ENCODE measurements around the gene FST.

The FST gene

GRCh38 chr5:53445569-53445968 lies 34.9 kb upstream of the FST start:
- no peak overlapping the region for H3K4me3 ChIP-seq (ENCODE audit: severe bottlenecking)
- H3K9me3 ChIP-seq (ENCODE audit: severe bottlenecking), result no peaks in the 10 kb centered on the region
- no peaks in the 10 kb centered on the region for H3K36me3 ChIP-seq (ENCODE audit: low read depth)
- DNase-seq (ENCODE audit: low spot score) (no peak), ATAC-seq (ENCODE audit: low read depth) (no peak)
- TF ChIP-seq, protein P1, sequence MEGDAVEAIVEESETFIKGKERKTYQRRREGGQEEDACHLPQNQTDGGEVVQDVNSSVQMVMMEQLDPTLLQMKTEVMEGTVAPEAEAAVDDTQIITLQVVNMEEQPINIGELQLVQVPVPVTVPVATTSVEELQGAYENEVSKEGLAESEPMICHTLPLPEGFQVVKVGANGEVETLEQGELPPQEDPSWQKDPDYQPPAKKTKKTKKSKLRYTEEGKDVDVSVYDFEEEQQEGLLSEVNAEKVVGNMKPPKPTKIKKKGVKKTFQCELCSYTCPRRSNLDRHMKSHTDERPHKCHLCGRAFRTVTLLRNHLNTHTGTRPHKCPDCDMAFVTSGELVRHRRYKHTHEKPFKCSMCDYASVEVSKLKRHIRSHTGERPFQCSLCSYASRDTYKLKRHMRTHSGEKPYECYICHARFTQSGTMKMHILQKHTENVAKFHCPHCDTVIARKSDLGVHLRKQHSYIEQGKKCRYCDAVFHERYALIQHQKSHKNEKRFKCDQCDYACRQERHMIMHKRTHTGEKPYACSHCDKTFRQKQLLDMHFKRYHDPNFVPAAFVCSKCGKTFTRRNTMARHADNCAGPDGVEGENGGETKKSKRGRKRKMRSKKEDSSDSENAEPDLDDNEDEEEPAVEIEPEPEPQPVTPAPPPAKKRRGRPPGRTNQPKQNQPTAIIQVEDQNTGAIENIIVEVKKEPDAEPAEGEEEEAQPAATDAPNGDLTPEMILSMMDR (IDR thresholded peaks at IDR 0.05; ENCODE audit: poor library complexity, severe bottlenecking), result no peak
- H3K27ac ChIP-seq (ENCODE audit: poor library complexity, severe bottlenecking), result no peak overlapping the region
- H3K4me1 ChIP-seq (ENCODE audit: insufficient read depth, poor library complexity, severe bottlenecking), result no peaks in the 10 kb centered on the region
- H3K27me3 ChIP-seq (ENCODE audit: insufficient read depth, poor library complexity, severe bottlenecking), result no peaks in the 10 kb centered on the region

- no peak overlapping the region for H3K4me3 ChIP-seq (ENCODE audit: severe bottlenecking)
- H3K27ac ChIP-seq (ENCODE audit: poor library complexity, severe bottlenecking), result no peak overlapping the region
- H3K27me3 ChIP-seq (ENCODE audit: insufficient read depth, poor library complexity, severe bottlenecking), result no peaks in the 10 kb centered on the region
- DNase-seq (ENCODE audit: low spot score) (no peak), ATAC-seq (ENCODE audit: low read depth) (0 out of 3 replicates have a peak, but pooled peaks have one; percentile 29)
- TF ChIP-seq, protein P1 (IDR thresholded peaks at IDR 0.05; ENCODE audit: poor library complexity, severe bottlenecking), result no peak
- no peaks in the 10 kb centered on the region for H3K36me3 ChIP-seq (ENCODE audit: low read depth)
- H3K9me3 ChIP-seq (ENCODE audit: severe bottlenecking), result no peaks in the 10 kb centered on the region
- no peaks in the 10 kb centered on the region for H3K4me1 ChIP-seq (ENCODE audit: insufficient read depth, poor library complexity, severe bottlenecking)
Measured at GRCh38 chr5:53446908-53447307, 33.5 kb upstream of the FST start.

GRCh38 chr5:53448851-53449250 lies 31.6 kb upstream of the FST start:
- ATAC-seq (ENCODE audit: low read depth) (no peak), DNase-seq (ENCODE audit: low spot score) (no peak)
- Histone ChIP-seq H3K27me3 (ENCODE audit: insufficient read depth, poor library complexity, severe bottlenecking) (no peaks in the 10 kb centered on the region), H3K9me3 (ENCODE audit: severe bottlenecking) (no peaks in the 10 kb centered on the region), H3K36me3 (ENCODE audit: low read depth) (no peaks in the 10 kb centered on the region), H3K4me3 (ENCODE audit: severe bottlenecking) (no peak overlapping the region), H3K27ac (ENCODE audit: poor library complexity, severe bottlenecking) (no peak overlapping the region), H3K4me1 (ENCODE audit: insufficient read depth, poor library complexity, severe bottlenecking) (no peaks in the 10 kb centered on the region)
- TF ChIP-seq, protein P1 (IDR thresholded peaks at IDR 0.05; ENCODE audit: poor library complexity, severe bottlenecking), result no peak

- ATAC-seq (ENCODE audit: low read depth), result no peak
- TF ChIP-seq, protein P1 (IDR thresholded peaks at IDR 0.05; ENCODE audit: poor library complexity, severe bottlenecking), result no peak
- H3K36me3 ChIP-seq (ENCODE audit: low read depth), result no peaks in the 10 kb centered on the region
- H3K9me3 ChIP-seq (ENCODE audit: severe bottlenecking), result no peaks in the 10 kb centered on the region
- H3K4me1 ChIP-seq (ENCODE audit: insufficient read depth, poor library complexity, severe bottlenecking), result no peaks in the 10 kb centered on the region
- no peak for DNase-seq (ENCODE audit: low spot score)
- H3K27ac ChIP-seq (ENCODE audit: poor library complexity, severe bottlenecking), result no peak overlapping the region
- no peak overlapping the region for H3K4me3 ChIP-seq (ENCODE audit: severe bottlenecking)
- no peaks in the 10 kb centered on the region for H3K27me3 ChIP-seq (ENCODE audit: insufficient read depth, poor library complexity, severe bottlenecking)
Measured at GRCh38 chr5:53453898-53454718, 26.3 kb upstream of the FST start.

- ATAC-seq (ENCODE audit: low read depth) (no peak), DNase-seq (ENCODE audit: low spot score) (no peak)
- Histone ChIP-seq H3K36me3 (ENCODE audit: low read depth) (no peaks in the 10 kb centered on the region), H3K27me3 (ENCODE audit: insufficient read depth, poor library complexity, severe bottlenecking) (no peaks in the 10 kb centered on the region), H3K4me3 (ENCODE audit: severe bottlenecking) (no peak overlapping the region), H3K27ac (ENCODE audit: poor library complexity, severe bottlenecking) (no peak overlapping the region), H3K4me1 (ENCODE audit: insufficient read depth, poor library complexity, severe bottlenecking) (no peaks in the 10 kb centered on the region), H3K9me3 (ENCODE audit: severe bottlenecking) (no peaks in the 10 kb centered on the region)
- TF ChIP-seq, protein P1 (IDR thresholded peaks at IDR 0.05; ENCODE audit: poor library complexity, severe bottlenecking), result no peak
Measured at GRCh38 chr5:53454719-53455000, 25.8 kb upstream of the FST start.

All from RWPE2 (cell line).